Measurements from ENCODE around the gene ZNF132. TPM values are rescaled to one million over a fixed set of nuclear protein-coding genes. Genes with fewer than 3 reads are reported as not detected.
A peak's percentile ranks its signal among the peaks of the same experiment; 100 is the strongest.
"Not testable (repeated sequence)": the region's sequence is repeated elsewhere in the genome, so short reads cannot be mapped to it uniquely, and the experiment has no call there.

Gene ZNF132
- total and polyA plus RNA-seq, 5 experiments from 2014 or later, result 1.0 to 10.6 (median 3.1) TPM

DNA sequence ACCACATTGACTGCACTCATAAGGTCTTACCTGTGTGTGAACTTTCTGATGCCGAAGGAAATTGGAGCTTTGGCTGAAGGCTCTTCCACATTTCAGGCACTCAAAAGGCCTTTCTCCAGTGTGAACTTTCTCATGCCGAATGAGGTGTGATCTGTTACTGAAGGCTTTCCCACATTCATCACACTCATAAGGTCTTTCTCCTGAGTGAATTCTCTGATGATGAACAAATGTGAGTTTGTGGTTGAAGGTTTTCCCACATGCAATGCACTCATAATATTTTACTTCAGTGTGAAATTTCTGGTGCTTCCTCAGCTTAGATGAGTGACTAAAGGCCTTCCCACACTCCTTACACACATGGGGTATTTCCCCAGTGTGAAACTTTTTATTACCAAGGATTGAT lies 5.7 kb downstream of the ZNF132 start:
- peaks cover 52 to 93% (median 63%) of the 10 kb centered on the region in 3 donors for H3K36me3 Mint-ChIP-seq
- no peak overlapping the region for H3K27ac Mint-ChIP-seq
- no peak for DNase-seq
- H3K9me3 Mint-ChIP-seq, result peaks cover 10 to 99% (median 42%) of the 10 kb centered on the region in 9 donors
- no peak for ATAC-seq
- POLR2A ChIA-PET, result interaction anchor here (0.5 kb wide), 1 partner anchor 71 kb away, joined by 4 read pairs; no protein-coding TSS in a partner anchor
- peaks cover 11 to 16% (median 14%) of the 10 kb centered on the region in 4 donors for H3K4me1 Mint-ChIP-seq
- no peak overlapping the region for H3K4me3 Mint-ChIP-seq
- H3K27me3 Mint-ChIP-seq, result no peaks in the 10 kb centered on the region

DNA sequence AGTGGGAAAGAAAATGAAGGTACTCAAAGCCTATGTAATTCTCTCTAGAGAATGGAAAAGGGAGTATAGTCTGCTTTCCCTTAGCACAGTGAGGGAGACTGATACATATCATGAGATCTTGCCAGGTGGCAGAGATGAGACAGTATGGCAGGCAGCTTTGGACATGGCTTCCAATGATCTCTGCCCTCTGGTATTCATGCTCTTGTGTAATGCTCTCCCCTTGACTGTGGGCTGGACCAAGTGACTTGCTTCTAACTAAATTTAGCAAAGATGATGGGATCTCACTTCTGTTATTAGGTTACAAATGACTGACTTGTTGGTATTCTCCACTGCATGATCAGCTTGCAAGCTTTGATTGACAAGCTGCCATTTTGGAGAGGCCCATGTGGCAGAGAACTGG lies 10.2 kb downstream of the ZNF132 start:
- ATAC-seq (no peak), DNase-seq (no peak)
- POLR2A ChIA-PET, result interaction anchor here (1.1 kb wide), 1 partner anchor 13 kb away, joined by 3 read pairs; no protein-coding TSS in a partner anchor
- Mint-ChIP-seq H3K4me1 (no peaks in the 10 kb centered on the region), H3K36me3 (peaks cover 14 to 55% (median 33%) of the 10 kb centered on the region in 3 donors), H3K9me3 (peaks cover 0 to 85% (median 31%) of the 10 kb centered on the region in 9 donors), H3K4me3 (no peak overlapping the region), H3K27ac (no peak overlapping the region), H3K27me3 (no peaks in the 10 kb centered on the region)

DNA sequence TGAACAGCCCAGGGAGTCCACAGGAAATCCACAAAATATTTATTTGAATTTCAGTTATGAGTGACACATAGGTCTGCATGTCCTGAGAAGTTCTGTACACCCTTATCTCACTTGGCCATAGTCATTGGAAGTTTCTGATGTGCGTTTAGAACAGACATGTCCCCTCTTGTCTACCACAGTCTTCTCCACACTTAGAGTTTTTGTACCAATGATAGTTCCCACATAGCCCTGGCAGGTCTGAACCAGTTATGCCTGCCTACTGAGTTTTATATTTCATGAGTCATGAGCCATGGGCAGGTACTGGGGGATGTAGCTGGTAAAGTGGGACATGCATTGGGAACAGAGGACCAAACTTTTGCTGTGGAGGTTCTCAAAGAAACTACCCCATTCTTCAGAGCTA lies 11.3 kb downstream of the ZNF132 start:
- no peaks in the 10 kb centered on the region for H3K27me3 Mint-ChIP-seq
- H3K36me3 Mint-ChIP-seq, result peaks cover 5 to 44% (median 26%) of the 10 kb centered on the region in 3 donors
- H3K4me1 Mint-ChIP-seq, result no peaks in the 10 kb centered on the region
- H3K27ac Mint-ChIP-seq, result no peak overlapping the region
- H3K9me3 Mint-ChIP-seq, result peaks cover 0 to 75% (median 28%) of the 10 kb centered on the region in 9 donors
- H3K4me3 Mint-ChIP-seq, result no peak overlapping the region
- DNase-seq (no peak), ATAC-seq (no peak)
- POLR2A ChIA-PET, result no interaction called here

DNA sequence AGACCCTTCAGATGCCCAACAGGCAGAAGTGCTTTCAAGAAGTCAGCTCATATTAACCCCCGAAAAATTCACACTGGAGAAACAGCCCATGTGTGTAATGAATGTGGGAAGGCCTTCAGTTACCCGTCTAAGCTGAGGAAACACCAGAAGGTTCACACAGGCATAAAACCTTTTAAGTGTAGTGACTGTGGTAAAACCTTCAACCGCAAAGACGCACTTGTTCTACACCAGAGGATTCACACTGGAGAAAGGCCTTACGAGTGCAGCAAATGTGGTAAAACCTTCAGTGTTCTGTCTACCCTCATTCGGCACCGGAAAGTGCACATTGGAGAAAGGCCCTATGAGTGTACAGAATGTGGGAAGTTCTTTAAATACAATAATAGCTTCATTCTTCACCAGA lies 22.9 kb downstream of the ZNF132 start:
- Mint-ChIP-seq H3K27ac (no peak overlapping the region), H3K4me3 (no peak overlapping the region), H3K36me3 (peaks cover 11 to 41% (median 41%) of the 10 kb centered on the region in 3 donors), H3K27me3 (no peaks in the 10 kb centered on the region), H3K4me1 (peaks cover 0 to 6% (median 2%) of the 10 kb centered on the region in 4 donors), H3K9me3 (no peaks in the 10 kb centered on the region)
- POLR2A ChIA-PET, result no interaction called here
- DNase-seq, result no peak
- no peak for ATAC-seq

DNA sequence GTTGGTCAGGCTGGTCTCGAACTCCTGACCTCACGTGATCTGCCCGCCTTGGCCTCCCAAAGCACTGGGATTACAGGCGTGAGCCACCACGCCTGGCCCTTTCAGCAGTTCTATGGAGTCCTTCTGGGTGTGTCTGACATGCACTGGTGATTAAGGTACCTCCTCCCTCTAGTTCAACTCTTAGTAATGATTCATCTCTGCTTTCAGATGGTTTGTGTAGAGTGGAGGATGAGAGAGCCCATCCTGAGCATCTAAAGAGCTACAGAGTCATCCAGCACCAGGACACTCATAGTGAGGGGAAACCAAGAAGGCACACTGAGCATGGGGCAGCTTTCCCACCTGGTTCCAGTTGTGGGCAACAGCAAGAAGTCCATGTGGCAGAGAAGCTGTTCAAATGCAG lies 23.3 kb downstream of the ZNF132 start:
- Mint-ChIP-seq H3K36me3 (peaks cover 11 to 41% (median 41%) of the 10 kb centered on the region in 3 donors), H3K4me1 (peaks cover 0 to 6% (median 2%) of the 10 kb centered on the region in 4 donors), H3K27me3 (no peaks in the 10 kb centered on the region), H3K4me3 (no peak overlapping the region), H3K27ac (no peak overlapping the region), H3K9me3 (no peaks in the 10 kb centered on the region)
- POLR2A ChIA-PET, result interaction anchor here (1.0 kb wide), 1 partner anchor 13 kb away, joined by 3 read pairs; no protein-coding TSS in a partner anchor
- DNase-seq (no peak), ATAC-seq (no peak)

DNA sequence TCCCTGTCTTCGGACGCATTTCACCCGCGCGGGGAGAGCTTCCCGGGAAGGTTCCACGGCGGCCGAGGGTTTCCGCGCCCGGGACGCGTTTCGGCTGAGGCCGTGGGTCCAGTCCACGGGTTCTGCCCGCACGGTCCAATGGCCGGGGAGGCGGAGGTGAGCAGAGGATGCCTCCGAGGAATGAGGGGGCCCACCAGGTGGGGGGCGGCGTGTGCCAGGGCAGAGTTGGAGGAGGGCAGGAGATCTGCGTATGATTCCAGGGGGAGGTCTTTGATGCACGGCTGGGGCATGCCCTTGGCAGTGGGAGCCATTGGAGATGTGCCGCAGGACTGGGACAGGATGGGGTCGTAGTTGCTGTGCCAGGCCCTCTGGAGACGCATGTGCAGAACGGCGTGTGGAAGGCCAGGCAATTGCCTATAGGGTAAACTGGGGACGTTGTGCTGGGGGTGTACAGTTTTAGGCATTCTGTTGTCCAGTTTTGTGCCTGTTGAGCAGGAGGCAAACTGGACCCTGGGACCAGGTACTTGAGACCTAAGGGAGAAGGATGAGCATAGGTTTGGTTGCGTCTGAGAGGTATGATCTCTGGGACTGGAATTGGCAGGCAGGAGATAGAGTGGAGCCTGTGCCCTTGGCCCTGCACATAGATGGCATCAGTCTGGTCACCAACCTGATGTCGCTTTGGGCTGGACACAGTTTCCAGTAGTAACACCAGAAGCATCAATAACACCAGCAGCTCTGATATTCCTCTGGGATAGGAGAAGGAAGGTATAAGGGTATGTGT lies 30.8 kb downstream of the ZNF132 start:
- POLR2A ChIA-PET, result interaction anchor here (0.6 to 1.6 kb wide), 12 partner anchors 18 to 82 kb away, joined by 3 to 15 read pairs (median 4); partner anchors contain the start of genes RPS5, ZNF132, ZNF324B and ZNF497
- no peaks in the 10 kb centered on the region for H3K9me3 Mint-ChIP-seq
- ATAC-seq, result no peak

DNA sequence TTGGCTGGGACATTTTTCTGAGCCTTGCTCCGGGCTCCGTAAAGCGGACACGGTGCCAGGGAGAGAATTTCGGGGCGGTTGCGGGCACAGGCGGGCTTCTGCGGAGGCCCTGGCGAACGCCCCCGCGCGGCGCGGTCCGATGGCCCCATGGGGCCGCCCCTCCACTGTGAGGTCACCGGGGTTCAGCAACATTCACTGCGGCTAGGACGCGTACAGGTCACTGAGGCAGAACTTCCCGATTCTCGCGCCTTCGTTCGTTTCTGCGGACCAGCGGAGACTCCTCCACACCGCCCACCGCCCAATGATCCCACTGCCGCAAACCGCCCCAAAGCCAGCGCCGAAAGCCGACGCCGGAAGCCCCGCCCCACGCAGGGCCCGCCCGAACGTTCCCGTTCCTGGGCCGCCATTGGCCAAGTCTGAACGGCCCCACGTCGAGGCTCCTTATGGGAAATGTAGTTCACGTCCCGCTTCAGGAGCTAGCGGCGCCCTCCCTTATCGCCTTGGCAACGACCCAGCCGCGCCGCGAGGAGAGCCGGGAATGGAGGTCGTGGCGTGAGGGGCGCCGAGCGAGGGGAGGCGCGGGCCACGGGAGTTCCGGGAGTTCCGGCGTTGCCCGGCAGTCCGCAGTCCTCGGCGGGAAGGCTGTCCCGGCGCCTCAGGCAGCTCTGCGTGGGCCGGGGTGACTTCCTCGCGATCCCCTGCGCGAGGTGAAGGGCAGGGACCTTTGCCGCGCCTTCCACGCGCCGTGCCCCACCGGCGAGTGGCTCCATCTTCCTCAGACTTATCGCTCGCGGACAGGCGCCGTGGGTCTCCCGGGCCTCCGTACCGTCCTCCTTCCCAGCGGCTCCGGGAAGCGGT lies 31.6 kb downstream of the ZNF132 start, which contains the start of gene ZNF584:
Gene ZNF584, plus strand, starts transcription at position 498 of the 858 bp plus-strand sequence. CDS start 499 bp downstream, outside the sequence.
- Mint-ChIP-seq H3K27me3 (no peaks in the 10 kb centered on the region), H3K9me3 (no peaks in the 10 kb centered on the region), H3K4me1 (peaks cover 25 to 41% (median 35%) of the 10 kb centered on the region in 4 donors), H3K4me3 (peak within 1 kb of the TSS; percentile 94 to 98 (median 96)), H3K36me3 (peaks cover 0 to 8% (median 0%) of the 10 kb centered on the region in 3 donors), H3K27ac (peak within 1 kb of the TSS; percentile 72 to 98 (median 96))
- DNase-seq (peak; percentile 88 to 97 (median 92)), ATAC-seq (peak; percentile 92 to 97)
- POLR2A ChIA-PET, result interaction anchor here (0.6 to 2.0 kb wide), 14 partner anchors 18 to 90 kb away, joined by 3 to 15 read pairs (median 4); partner anchors contain the start of genes RPS5, ZNF132, ZNF324B and ZNF497

More for the DNA sequence above, 30.8 kb downstream of the ZNF132 start:
- Mint-ChIP-seq H3K27me3 (no peaks in the 10 kb centered on the region), H3K4me3 (peak overlapping the region; percentile 94 to 98 (median 96)), H3K36me3 (peaks cover 0 to 8% (median 0%) of the 10 kb centered on the region in 3 donors), H3K27ac (peak overlapping the region; percentile 33 to 97 (median 82)), H3K4me1 (peaks cover 25 to 41% (median 35%) of the 10 kb centered on the region in 4 donors)
- no peak for DNase-seq

DNA sequence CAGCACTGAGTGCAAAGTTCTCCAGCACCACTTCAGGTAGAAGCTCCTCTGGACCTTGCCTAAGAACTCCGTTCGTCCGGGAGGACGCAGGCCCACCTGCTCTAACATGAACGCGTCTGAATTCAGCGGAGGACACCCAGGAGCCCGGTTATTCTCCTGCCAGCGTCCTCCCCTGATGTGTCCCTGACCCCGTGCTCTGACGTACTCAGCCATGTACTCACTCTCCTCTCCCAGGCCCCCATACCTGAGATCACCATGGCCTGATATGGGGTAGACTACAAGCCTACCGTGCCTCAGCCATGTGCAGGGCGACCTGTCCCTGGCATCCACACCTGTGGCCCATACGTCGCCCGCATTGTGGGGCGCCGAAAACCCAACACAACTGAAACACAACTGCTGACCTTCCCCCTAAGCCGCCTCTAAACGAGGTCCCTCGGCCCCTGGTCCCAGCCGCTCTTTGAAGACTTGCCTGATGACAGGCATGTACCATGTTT lies 32.2 kb downstream of the ZNF132 start:
- Mint-ChIP-seq H3K27me3 (no peaks in the 10 kb centered on the region), H3K27ac (peak overlapping the region; percentile 43 to 98 (median 96)), H3K4me3 (peak overlapping the region; percentile 94 to 98 (median 96)), H3K9me3 (no peaks in the 10 kb centered on the region), H3K4me1 (peaks cover 23 to 44% (median 34%) of the 10 kb centered on the region in 4 donors), H3K36me3 (peaks cover 0 to 4% (median 0%) of the 10 kb centered on the region in 3 donors)
- no peak for DNase-seq
- POLR2A ChIA-PET, result interaction anchor here (0.7 to 2.0 kb wide), 7 partner anchors 17 to 91 kb away, joined by 3 to 15 read pairs (median 5); partner anchors contain the start of genes ZNF324B, ZNF497 and ZSCAN22
- no peak for ATAC-seq

DNA sequence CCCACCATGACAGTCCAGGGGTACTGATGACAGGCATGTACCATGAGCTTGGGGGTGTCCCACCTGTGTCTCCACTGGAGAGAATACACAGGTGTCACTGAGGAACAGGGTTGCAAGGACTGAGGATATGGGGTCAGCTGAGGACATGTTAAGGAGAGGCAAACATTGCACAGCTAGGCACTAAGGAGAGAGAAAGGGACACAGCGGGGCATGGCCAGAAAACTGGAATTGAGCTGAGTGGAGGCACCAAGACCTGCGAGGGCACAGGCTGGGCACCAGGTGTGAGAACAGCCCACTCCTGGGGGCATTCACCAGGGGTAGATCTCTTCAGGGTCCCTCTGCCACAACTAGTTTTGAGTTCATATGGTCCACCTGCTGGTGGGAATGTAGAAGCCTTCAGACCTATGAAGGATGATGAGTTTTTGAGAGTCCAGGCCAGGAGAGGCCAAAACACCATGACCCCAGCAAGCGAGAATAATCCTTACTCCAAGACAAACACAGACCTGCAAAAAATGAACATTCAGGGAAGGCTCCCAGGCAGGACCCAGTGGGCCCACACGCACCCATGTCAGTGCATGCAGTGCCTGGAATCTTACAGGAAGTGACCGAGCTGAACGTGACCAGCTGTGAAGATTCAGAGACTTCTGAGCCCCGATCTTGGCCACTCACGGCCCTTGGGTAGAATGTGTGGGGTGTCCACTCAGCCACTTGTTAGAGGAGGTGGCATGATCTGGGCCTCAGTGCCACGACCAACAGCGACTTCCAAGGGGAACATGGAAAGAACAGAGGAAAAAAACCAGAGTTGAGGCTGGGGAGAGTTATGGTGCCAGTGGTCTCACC lies 32.9 kb downstream of the ZNF132 start:
- Mint-ChIP-seq H3K27ac (peak overlapping the region; percentile 43 to 98 (median 96)), H3K27me3 (no peaks in the 10 kb centered on the region), H3K4me1 (peaks cover 23 to 41% (median 34%) of the 10 kb centered on the region in 4 donors), H3K9me3 (no peaks in the 10 kb centered on the region), H3K4me3 (peak overlapping the region; percentile 94 to 98 (median 96)), H3K36me3 (no peaks in the 10 kb centered on the region)
- DNase-seq (no peak), ATAC-seq (no peak)
- POLR2A ChIA-PET, result interaction anchor here (0.5 to 2.0 kb wide), 2 partner anchors 21 to 56 kb away, joined by 3 to 5 read pairs; no protein-coding TSS in a partner anchor

DNA sequence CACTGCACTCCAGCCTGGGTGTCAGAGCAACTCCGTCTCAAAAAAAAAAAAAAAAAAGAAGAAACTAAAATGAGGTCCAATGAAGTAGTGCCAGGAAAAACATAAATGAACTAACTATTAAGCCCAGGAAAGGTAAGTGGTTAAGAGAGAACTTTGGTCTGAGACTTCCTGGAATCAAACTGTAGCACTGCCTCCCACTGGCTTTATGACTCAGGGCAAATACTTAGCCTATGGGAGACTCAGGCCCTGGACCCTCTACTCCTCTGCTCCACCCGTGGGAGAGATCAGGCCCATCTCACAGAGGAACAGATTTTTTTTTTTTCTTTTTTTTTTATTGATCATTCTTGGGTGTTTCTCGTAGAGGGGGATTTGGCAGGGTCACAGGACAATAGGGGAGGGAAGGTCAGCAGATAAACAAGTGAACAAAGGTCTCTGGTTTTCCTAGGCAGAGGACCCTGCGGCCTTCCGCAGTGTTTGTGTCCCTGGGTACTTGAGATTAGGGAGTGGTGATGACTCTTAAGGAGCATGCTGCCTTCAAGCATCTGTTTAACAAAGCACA lies 36.0 kb downstream of the ZNF132 start:
- Mint-ChIP-seq H3K27ac (peak overlapping the region in 2 of 10 donors; percentile 33 to 87), H3K4me1 (peaks cover 27 to 43% (median 38%) of the 10 kb centered on the region in 4 donors), H3K4me3 (peak overlapping the region in 1 of 10 donors; percentile 30)
- H3K27me3 Mint-ChIP-seq, DNase-seq, H3K36me3 Mint-ChIP-seq, H3K9me3 Mint-ChIP-seq, ATAC-seq: not testable (repeated sequence)
- POLR2A ChIA-PET, result interaction anchor here (0.7 to 5.0 kb wide), 3 partner anchors 9 to 175 kb away, joined by 3 to 25 read pairs (median 7); partner anchors contain the start of gene RPS5

Data from naive thymus-derived CD8-positive, alpha-beta T cell (primary cell).